ENCODE results near the gene CRB1.

CRB1 gene

GRCh38 chr1:197269053-197269452 is 1.0 kb downstream of the CRB1 start:
- no peak for TF ChIP-seq CTCF (IDR thresholded peaks at IDR 0.05; ENCODE audit: borderline replicate concordance, insufficient read depth, low read depth, low read length)
- no peak overlapping the region for H3K4me3 ChIP-seq (ENCODE audit: low read depth, low read length)

- no peak overlapping the region for H3K4me3 ChIP-seq (ENCODE audit: low read depth, low read length)
- TF ChIP-seq CTCF (IDR thresholded peaks at IDR 0.05; ENCODE audit: borderline replicate concordance, insufficient read depth, low read depth, low read length): no peak
These were observed 4.7 kb downstream of the CRB1 start for GRCh38 chr1:197272791-197273190.

- no peak overlapping the region for H3K4me3 ChIP-seq (ENCODE audit: low read depth, low read length)
- TF ChIP-seq CTCF (IDR thresholded peaks at IDR 0.05; ENCODE audit: borderline replicate concordance, insufficient read depth, low read depth, low read length): no peak
These were observed 9.1 kb downstream of the CRB1 start for GRCh38 chr1:197277166-197277565.

- no peak overlapping the region for H3K4me3 ChIP-seq (ENCODE audit: low read depth, low read length)
- TF ChIP-seq CTCF (IDR thresholded peaks at IDR 0.05; ENCODE audit: borderline replicate concordance, insufficient read depth, low read depth, low read length): no peak
These were observed 16.3 kb downstream of the CRB1 start for GRCh38 chr1:197284325-197284724.

- no peak overlapping the region for H3K4me3 ChIP-seq (ENCODE audit: low read depth, low read length)
- TF ChIP-seq CTCF (IDR thresholded peaks at IDR 0.05; ENCODE audit: borderline replicate concordance, insufficient read depth, low read depth, low read length): no peak
These were observed 16.9 kb downstream of the CRB1 start for GRCh38 chr1:197284966-197285365.

- H3K4me3 ChIP-seq (ENCODE audit: low read depth, low read length): no peak overlapping the region
- no peak for TF ChIP-seq CTCF (IDR thresholded peaks at IDR 0.05; ENCODE audit: borderline replicate concordance, insufficient read depth, low read depth, low read length)
These were observed 17.6 kb downstream of the CRB1 start for GRCh38 chr1:197285526-197286205.

GRCh38 chr1:197286634-197287033 is 18.6 kb downstream of the CRB1 start:
- no peak for TF ChIP-seq CTCF (IDR thresholded peaks at IDR 0.05; ENCODE audit: borderline replicate concordance, insufficient read depth, low read depth, low read length)
- H3K4me3 ChIP-seq (ENCODE audit: low read depth, low read length): no peak overlapping the region

Measured in GM12875 (cell line).